NCI-H446 (cell line): ENCODE data around the gene ITPRID2.
A peak's percentile ranks its signal among the peaks of the same experiment; 100 is the strongest.
"Not testable (repeated sequence)": the region's sequence is repeated elsewhere in the genome, so short reads cannot be mapped to it uniquely, and the experiment has no call there.

Experiments used
- DNase-seq, 2 experiments: peaks; one replicate each; lab custom pipeline; 2025; lab: John Stamatoyannopoulos, UW

ITPRID2 gene

GRCh38 chr2:181916726-181917718 is 25.5 kb downstream of the ITPRID2 start:
- no peak for DNase-seq

- DNase-seq, result no peak
Observed at GRCh38 chr2:181918188-181918587, 26.7 kb downstream of the ITPRID2 start.

GRCh38 chr2:181923121-181923520 is 31.6 kb downstream of the ITPRID2 start:
- no peak for DNase-seq

GRCh38 chr2:181924336-181924735 is 32.8 kb downstream of the ITPRID2 start:
- no peak for DNase-seq

- no peak for DNase-seq
Observed at GRCh38 chr2:181934694-181935093, 43.2 kb downstream of the ITPRID2 start.

GRCh38 chr2:181937473-181937872 is 45.9 kb downstream of the ITPRID2 start:
- DNase-seq, result no peak

- no peak for DNase-seq
Observed at GRCh38 chr2:181943411-181944124, 52.0 kb downstream of the ITPRID2 start.

- no peak for DNase-seq
Observed at GRCh38 chr2:181944164-181944913, 52.8 kb downstream of the ITPRID2 start.

- DNase-seq, result no peak
Observed at GRCh38 chr2:181944914-181945291, 53.4 kb downstream of the ITPRID2 start.

- DNase-seq, result no peak
Observed at GRCh38 chr2:181946444-181947127, 55.1 kb downstream of the ITPRID2 start.

- no peak for DNase-seq
Observed at GRCh38 chr2:181947273-181947672, 55.7 kb downstream of the ITPRID2 start.

GRCh38 chr2:181948227-181948626 is 56.7 kb downstream of the ITPRID2 start:
- no peak for DNase-seq

GRCh38 chr2:181949047-181949446 is 57.5 kb downstream of the ITPRID2 start:
- no peak for DNase-seq

GRCh38 chr2:181952404-181953226 is 61.1 kb downstream of the ITPRID2 start:
- DNase-seq, result no peak

- DNase-seq, result no peak
Observed at GRCh38 chr2:181953881-181954537, 62.5 kb downstream of the ITPRID2 start.

GRCh38 chr2:181954538-181954883 is 63.0 kb downstream of the ITPRID2 start:
- DNase-seq, result no peak

GRCh38 chr2:181955010-181955409 is 63.5 kb downstream of the ITPRID2 start:
- DNase-seq, result no peak

- DNase-seq, result not testable (repeated sequence)
Observed at GRCh38 chr2:181955866-181956265, 64.3 kb downstream of the ITPRID2 start.

- peak in 1 of 2 experiments; percentile 7 for DNase-seq
Observed at GRCh38 chr2:181957668-181958067, 66.1 kb downstream of the ITPRID2 start.

- DNase-seq, result no peak
Observed at GRCh38 chr2:181958726-181959125, 67.2 kb downstream of the ITPRID2 start.
